ENCODE data around the gene MECP2.
"Not testable (repeated sequence)": the region's sequence is repeated elsewhere in the genome, so short reads cannot be mapped to it uniquely, and the experiment has no call there.

Gene MECP2

GRCh38 chrX:154008521-154008920, 89.0 kb downstream of the MECP2 start:
- no peaks in the 10 kb centered on the region for H3K9me3 ChIP-seq (ENCODE audit: control insufficient read depth in 2 of 2, low read length in 2 of 2)
- no peaks in the 10 kb centered on the region for H3K36me3 ChIP-seq (ENCODE audit: control insufficient read depth in 2 of 2, insufficient read depth in 2 of 2, low read length in 2 of 2)
- no peak overlapping the region for H3K4me3 ChIP-seq (ENCODE audit: low read length in 2 of 2)
- H3K27me3 ChIP-seq (ENCODE audit: control insufficient read depth in 1 of 2, insufficient read depth in 2 of 2, low read length in 2 of 2): peaks cover 0 to 3% of the 10 kb centered on the region in 2 donors
- no peak overlapping the region for H3K9ac ChIP-seq (ENCODE audit: low read length in 2 of 2)
- H3K27ac ChIP-seq (ENCODE audit: low read length): no peak overlapping the region
- H3K4me1 ChIP-seq (ENCODE audit: control insufficient read depth, insufficient read depth, low read length): no peaks in the 10 kb centered on the region

- H3K9me3 ChIP-seq (ENCODE audit: control insufficient read depth in 2 of 2, low read length in 2 of 2): no peaks in the 10 kb centered on the region
- peaks cover 0 to 6% of the 10 kb centered on the region in 2 donors for H3K27me3 ChIP-seq (ENCODE audit: control insufficient read depth in 1 of 2, insufficient read depth in 2 of 2, low read length in 2 of 2)
- H3K4me1 ChIP-seq (ENCODE audit: control insufficient read depth, insufficient read depth, low read length): no peaks in the 10 kb centered on the region
- no peak overlapping the region for H3K4me3 ChIP-seq (ENCODE audit: low read length in 2 of 2)
- no peak overlapping the region for H3K9ac ChIP-seq (ENCODE audit: low read length in 2 of 2)
- H3K27ac ChIP-seq (ENCODE audit: low read length): no peak overlapping the region
- H3K36me3 ChIP-seq (ENCODE audit: control insufficient read depth in 2 of 2, insufficient read depth in 2 of 2, low read length in 2 of 2): no peaks in the 10 kb centered on the region
Observed at GRCh38 chrX:154006947-154007346, 90.6 kb downstream of the MECP2 start.

- H3K4me3 ChIP-seq (ENCODE audit: low read length in 2 of 2): no peak overlapping the region
- H3K27ac ChIP-seq (ENCODE audit: low read length): no peak overlapping the region
- no peaks in the 10 kb centered on the region for H3K4me1 ChIP-seq (ENCODE audit: control insufficient read depth, insufficient read depth, low read length)
- H3K36me3 ChIP-seq (ENCODE audit: control insufficient read depth in 2 of 2, insufficient read depth in 2 of 2, low read length in 2 of 2): no peaks in the 10 kb centered on the region
- H3K9ac ChIP-seq (ENCODE audit: low read length in 2 of 2): no peak overlapping the region
- H3K27me3 ChIP-seq (ENCODE audit: control insufficient read depth in 1 of 2, insufficient read depth in 2 of 2, low read length in 2 of 2): peaks cover 0 to 3% of the 10 kb centered on the region in 2 donors
- H3K9me3 ChIP-seq (ENCODE audit: control insufficient read depth in 2 of 2, low read length in 2 of 2): no peaks in the 10 kb centered on the region
Observed at GRCh38 chrX:154004315-154004714, 93.2 kb downstream of the MECP2 start.

- H3K36me3 ChIP-seq (ENCODE audit: control insufficient read depth in 2 of 2, insufficient read depth in 2 of 2, low read length in 2 of 2): no peaks in the 10 kb centered on the region
- H3K4me3 ChIP-seq (ENCODE audit: low read length in 2 of 2): no peak overlapping the region
- H3K9ac ChIP-seq (ENCODE audit: low read length in 2 of 2): no peak overlapping the region
- no peak overlapping the region for H3K27ac ChIP-seq (ENCODE audit: low read length)
- H3K27me3 ChIP-seq (ENCODE audit: control insufficient read depth in 1 of 2, insufficient read depth in 2 of 2, low read length in 2 of 2): peaks cover 0 to 9% of the 10 kb centered on the region in 2 donors
- no peaks in the 10 kb centered on the region for H3K4me1 ChIP-seq (ENCODE audit: control insufficient read depth, insufficient read depth, low read length)
- H3K9me3 ChIP-seq (ENCODE audit: control insufficient read depth in 2 of 2, low read length in 2 of 2): no peaks in the 10 kb centered on the region
Observed at GRCh38 chrX:154002215-154002719, 95.2 kb downstream of the MECP2 start.

GRCh38 chrX:154000051-154000450, 97.5 kb downstream of the MECP2 start:
- Histone ChIP-seq H3K9me3 (ENCODE audit: control insufficient read depth in 2 of 2, low read length in 2 of 2) (no peaks in the 10 kb centered on the region), H3K27ac (ENCODE audit: low read length) (no peak overlapping the region), H3K4me1 (ENCODE audit: control insufficient read depth, insufficient read depth, low read length) (no peaks in the 10 kb centered on the region), H3K27me3 (ENCODE audit: control insufficient read depth in 1 of 2, insufficient read depth in 2 of 2, low read length in 2 of 2) (peaks cover 0 to 10% of the 10 kb centered on the region in 2 donors), H3K4me3 (ENCODE audit: low read length in 2 of 2) (no peak overlapping the region), H3K36me3 (ENCODE audit: control insufficient read depth in 2 of 2, insufficient read depth in 2 of 2, low read length in 2 of 2) (no peaks in the 10 kb centered on the region), H3K9ac (ENCODE audit: low read length in 2 of 2) (no peak overlapping the region)

- Histone ChIP-seq H3K4me1 (ENCODE audit: control insufficient read depth, insufficient read depth, low read length) (no peaks in the 10 kb centered on the region), H3K27ac (ENCODE audit: low read length) (no peak overlapping the region), H3K27me3 (ENCODE audit: control insufficient read depth in 1 of 2, insufficient read depth in 2 of 2, low read length in 2 of 2) (peaks cover 0 to 10% of the 10 kb centered on the region in 2 donors), H3K9ac (ENCODE audit: low read length in 2 of 2) (no peak overlapping the region), H3K9me3 (ENCODE audit: control insufficient read depth in 2 of 2, low read length in 2 of 2) (no peaks in the 10 kb centered on the region), H3K4me3 (ENCODE audit: low read length in 2 of 2) (no peak overlapping the region), H3K36me3 (ENCODE audit: control insufficient read depth in 2 of 2, insufficient read depth in 2 of 2, low read length in 2 of 2) (no peaks in the 10 kb centered on the region)
Observed at GRCh38 chrX:153999359-154000037, 98.0 kb downstream of the MECP2 start.

- Histone ChIP-seq H3K4me1 (ENCODE audit: control insufficient read depth, insufficient read depth, low read length) (no peaks in the 10 kb centered on the region), H3K27ac (ENCODE audit: low read length) (no peak overlapping the region), H3K4me3 (ENCODE audit: low read length in 2 of 2) (no peak overlapping the region), H3K9me3 (ENCODE audit: control insufficient read depth in 2 of 2, low read length in 2 of 2) (no peaks in the 10 kb centered on the region), H3K9ac (ENCODE audit: low read length in 2 of 2) (no peak overlapping the region), H3K36me3 (ENCODE audit: control insufficient read depth in 2 of 2, insufficient read depth in 2 of 2, low read length in 2 of 2) (no peaks in the 10 kb centered on the region), H3K27me3 (ENCODE audit: control insufficient read depth in 1 of 2, insufficient read depth in 2 of 2, low read length in 2 of 2) (peaks cover 0 to 10% of the 10 kb centered on the region in 2 donors)
Observed at GRCh38 chrX:153995504-153995903, 102.0 kb downstream of the MECP2 start.

GRCh38 chrX:153994398-153994797, 103.1 kb downstream of the MECP2 start:
- H3K4me3 ChIP-seq (ENCODE audit: low read length in 2 of 2); H3K4me1 ChIP-seq (ENCODE audit: control insufficient read depth, insufficient read depth, low read length); H3K9me3 ChIP-seq (ENCODE audit: control insufficient read depth in 2 of 2, low read length in 2 of 2); H3K27ac ChIP-seq (ENCODE audit: low read length); H3K36me3 ChIP-seq (ENCODE audit: control insufficient read depth in 2 of 2, insufficient read depth in 2 of 2, low read length in 2 of 2); H3K9ac ChIP-seq (ENCODE audit: low read length in 2 of 2): not testable (repeated sequence)
- peaks cover 0 to 11% of the 10 kb centered on the region in 2 donors for H3K27me3 ChIP-seq (ENCODE audit: control insufficient read depth in 1 of 2, insufficient read depth in 2 of 2, low read length in 2 of 2)

- H3K36me3 ChIP-seq (ENCODE audit: control insufficient read depth in 2 of 2, insufficient read depth in 2 of 2, low read length in 2 of 2): no peaks in the 10 kb centered on the region
- H3K4me1 ChIP-seq (ENCODE audit: control insufficient read depth, insufficient read depth, low read length): no peaks in the 10 kb centered on the region
- peaks cover 0 to 11% of the 10 kb centered on the region in 2 donors for H3K27me3 ChIP-seq (ENCODE audit: control insufficient read depth in 1 of 2, insufficient read depth in 2 of 2, low read length in 2 of 2)
- no peak overlapping the region for H3K27ac ChIP-seq (ENCODE audit: low read length)
- no peaks in the 10 kb centered on the region for H3K9me3 ChIP-seq (ENCODE audit: control insufficient read depth in 2 of 2, low read length in 2 of 2)
- no peak overlapping the region for H3K4me3 ChIP-seq (ENCODE audit: low read length in 2 of 2)
- no peak overlapping the region for H3K9ac ChIP-seq (ENCODE audit: low read length in 2 of 2)
Observed at GRCh38 chrX:153993978-153994377, 103.5 kb downstream of the MECP2 start.

- peaks cover 0 to 11% of the 10 kb centered on the region in 2 donors for H3K27me3 ChIP-seq (ENCODE audit: control insufficient read depth in 1 of 2, insufficient read depth in 2 of 2, low read length in 2 of 2)
- no peak overlapping the region for H3K4me3 ChIP-seq (ENCODE audit: low read length in 2 of 2)
- no peaks in the 10 kb centered on the region for H3K9me3 ChIP-seq (ENCODE audit: control insufficient read depth in 2 of 2, low read length in 2 of 2)
- H3K9ac ChIP-seq (ENCODE audit: low read length in 2 of 2): no peak overlapping the region
- H3K4me1 ChIP-seq (ENCODE audit: control insufficient read depth, insufficient read depth, low read length): no peaks in the 10 kb centered on the region
- no peaks in the 10 kb centered on the region for H3K36me3 ChIP-seq (ENCODE audit: control insufficient read depth in 2 of 2, insufficient read depth in 2 of 2, low read length in 2 of 2)
- no peak overlapping the region for H3K27ac ChIP-seq (ENCODE audit: low read length)
Observed at GRCh38 chrX:153993079-153993478, 104.4 kb downstream of the MECP2 start.

GRCh38 chrX:153992180-153992579, 105.3 kb downstream of the MECP2 start:
- Histone ChIP-seq H3K4me3 (ENCODE audit: low read length in 2 of 2) (no peak overlapping the region), H3K36me3 (ENCODE audit: control insufficient read depth in 2 of 2, insufficient read depth in 2 of 2, low read length in 2 of 2) (no peaks in the 10 kb centered on the region), H3K4me1 (ENCODE audit: control insufficient read depth, insufficient read depth, low read length) (no peaks in the 10 kb centered on the region), H3K9me3 (ENCODE audit: control insufficient read depth in 2 of 2, low read length in 2 of 2) (no peaks in the 10 kb centered on the region), H3K27me3 (ENCODE audit: control insufficient read depth in 1 of 2, insufficient read depth in 2 of 2, low read length in 2 of 2) (peaks cover 0 to 6% of the 10 kb centered on the region in 2 donors), H3K27ac (ENCODE audit: low read length) (no peak overlapping the region), H3K9ac (ENCODE audit: low read length in 2 of 2) (no peak overlapping the region)

Data from stomach smooth muscle (tissue), 2 donors.